ENCODE data around the gene TACC2.

- TF ChIP-seq CTCF (IDR thresholded peaks at IDR 0.05) (no peak), POLR2A (IDR thresholded peaks at IDR 0.05) (no peak)
These were observed 187.6 kb downstream of the TACC2 start for GRCh38 chr10:122176232-122177213.
